ENCODE measurements around the gene MAPRE2. TPM values are rescaled to one million over a fixed set of nuclear protein-coding genes. Genes with fewer than 3 reads are reported as not detected.

MAPRE2 gene
- total and polyA plus RNA-seq, 2 of the 13 experiments (the other 11 are each of a cell fraction or from before 2014, with no cell fraction given), result 34.5 to 67.9 TPM

GRCh38 chr18:34998661-34999060, 42.6 kb upstream of the MAPRE2 start:
- intact Hi-C loops (cut with micrococcal nuclease; ENCODE audit: unreplicated experiment) (no loop called here), in situ Hi-C loops (cut with HindIII; ENCODE audit: extremely low pct_ligation_motif_present, low pct_unique_long_range_greater_than_20kb) (no loop called here)
- H3K79me2 ChIP-seq (ENCODE audit: insufficient read depth, low read length), result no peaks in the 10 kb centered on the region
- no peaks in the 10 kb centered on the region for H3K36me3 ChIP-seq (replicated peaks in 1 of 2; ENCODE audit: control insufficient read depth in 1 of 2, insufficient read depth in 2 of 2, low read length in 2 of 2)
- no peak for TF ChIP-seq ZSCAN21 (CRISPR knock-in tag; IDR thresholded peaks at IDR 0.05; ENCODE audit: borderline replicate concordance)
- no peak for TF ChIP-seq MBD4 (IDR thresholded peaks at IDR 0.05; ENCODE audit: borderline replicate concordance, low read length)
- TF ChIP-seq KDM5A (IDR thresholded peaks at IDR 0.05; ENCODE audit: borderline replicate concordance, low read length), result no peak
- ChIA-PET POLR2A (no interaction called here), CTCF (ENCODE audit: low intra/inter-chr PET ratio, low total read pairs) (no interaction called here)
- no peak overlapping the region for H3K4me2 ChIP-seq (ENCODE audit: low read depth, low read length)
- WGBS (ENCODE audit: low lambda C conversion rate), result 92% methylated on average over 4 of the region's 4 CpGs
- ATAC-seq, result no peak
- H3K27ac ChIP-seq (ENCODE audit: extremely low read length, insufficient read depth, low read length), result no peak overlapping the region
- H3K4me3 ChIP-seq (replicated peaks in 1 of 3; ENCODE audit: insufficient read depth in 1 of 3, low read depth in 2 of 3, low read length in 3 of 3), result no peak overlapping the region
- H2AFZ ChIP-seq (ENCODE audit: low read length), result no peak overlapping the region
- no peak for FAIRE-seq
- no peak overlapping the region for H3K9ac ChIP-seq (ENCODE audit: insufficient read depth, low read depth, low read length)
- no peak for DNase-seq (ENCODE audit: low spot score)
- H3K9me3 ChIP-seq (ENCODE audit: low read length), result no peaks in the 10 kb centered on the region
- H3K4me1 ChIP-seq (ENCODE audit: insufficient read depth, low read length), result no peaks in the 10 kb centered on the region
- no peaks in the 10 kb centered on the region for H4K20me1 ChIP-seq (ENCODE audit: insufficient read depth, low read length)
- BruUV-seq (replicated peaks), result no TSS peak
- H3K27me3 ChIP-seq (ENCODE audit: control insufficient read depth in 1 of 2, insufficient read depth in 2 of 2, low read length in 2 of 2), result no peaks in the 10 kb centered on the region

- Histone ChIP-seq H3K27ac (ENCODE audit: extremely low read length, insufficient read depth, low read length) (no peak overlapping the region), H3K4me2 (ENCODE audit: low read depth, low read length) (no peak overlapping the region), H2AFZ (ENCODE audit: low read length) (no peak overlapping the region), H3K36me3 (replicated peaks in 1 of 2; ENCODE audit: control insufficient read depth in 1 of 2, insufficient read depth in 2 of 2, low read length in 2 of 2) (no peaks in the 10 kb centered on the region), H3K27me3 (ENCODE audit: control insufficient read depth in 1 of 2, insufficient read depth in 2 of 2, low read length in 2 of 2) (no peaks in the 10 kb centered on the region), H3K4me3 (replicated peaks in 1 of 3; ENCODE audit: insufficient read depth in 1 of 3, low read depth in 2 of 3, low read length in 3 of 3) (no peak overlapping the region), H4K20me1 (ENCODE audit: insufficient read depth, low read length) (no peaks in the 10 kb centered on the region), H3K4me1 (ENCODE audit: insufficient read depth, low read length) (no peaks in the 10 kb centered on the region), H3K9ac (ENCODE audit: insufficient read depth, low read depth, low read length) (no peak overlapping the region), H3K79me2 (ENCODE audit: insufficient read depth, low read length) (no peaks in the 10 kb centered on the region), H3K9me3 (ENCODE audit: low read length) (no peaks in the 10 kb centered on the region)
- no peak for TF ChIP-seq ZNF431 (CRISPR knock-in tag; IDR thresholded peaks at IDR 0.05; ENCODE audit: borderline replicate concordance, low read depth)
- TF ChIP-seq BCL6 (CRISPR knock-in tag; IDR thresholded peaks at IDR 0.05), result peak; percentile 82
- no TSS peak for BruUV-seq (replicated peaks)
- POLR2A ChIA-PET, result no interaction called here
- in situ Hi-C loops (cut with HindIII; ENCODE audit: extremely low pct_ligation_motif_present, low pct_unique_long_range_greater_than_20kb) (loop anchor here (25.0 kb wide), 1 partner anchor 137 kb away; no protein-coding TSS in a partner anchor), intact Hi-C loops (cut with micrococcal nuclease; ENCODE audit: unreplicated experiment) (no loop called here)
- CTCF ChIA-PET (ENCODE audit: low intra/inter-chr PET ratio, low total read pairs), result no interaction called here
- FAIRE-seq (no peak), DNase-seq (ENCODE audit: low spot score) (no peak), ATAC-seq (no peak)
- WGBS (ENCODE audit: low lambda C conversion rate), result 93% methylated on average over 4 of the region's 4 CpGs
Measured at GRCh38 chr18:34999756-35000289, 41.4 kb upstream of the MAPRE2 start.

Data from HepG2 (cell line).